ENCODE measurements around the gene IL13RA1. TPM values are rescaled to one million over a fixed set of nuclear protein-coding genes. Genes with fewer than 3 reads are reported as not detected.

Gene IL13RA1
- total RNA-seq, 1 experiment from 2014 or later, result 14.4 TPM

- Histone ChIP-seq H3K23me2 (ENCODE audit: insufficient read length, low read depth, low read length, poor library complexity, severe bottlenecking) (no peaks in the 10 kb centered on the region), H3K79me1 (ENCODE audit: insufficient read depth, low read depth, low read length, poor library complexity, severe bottlenecking) (no peaks in the 10 kb centered on the region), H2BK120ac (ENCODE audit: low read depth, low read length, poor library complexity, severe bottlenecking) (no peak overlapping the region), H3K4me2 (ENCODE audit: insufficient read depth, insufficient read length, low read length) (no peak overlapping the region), H2AFZ (ENCODE audit: low read length) (no peak overlapping the region), H3K27me3 (ENCODE audit: insufficient read depth, low read length) (no peaks in the 10 kb centered on the region; the same call in 1 of the 2 replicates), H2BK15ac (ENCODE audit: low read depth, low read length) (no peak overlapping the region), H3K79me2 (ENCODE audit: insufficient read depth, low read length) (no peaks in the 10 kb centered on the region), H3K9ac (ENCODE audit: extremely low read depth, insufficient read length, low read length) (no peak overlapping the region), H4K20me1 (ENCODE audit: control insufficient read depth, insufficient read depth, insufficient read length) (no peaks in the 10 kb centered on the region), H3K27ac (ENCODE audit: insufficient read length, low read depth, low read length) (no peak overlapping the region), H3T11ph (ENCODE audit: low read length) (no peak overlapping the region), H2BK5ac (ENCODE audit: insufficient read length, low read length) (no peak overlapping the region), H3K14ac (ENCODE audit: insufficient read depth, low read length) (no peak overlapping the region), H3K18ac (ENCODE audit: insufficient read length, low read depth, low read length) (no peak overlapping the region), H3K9me3 (ENCODE audit: control insufficient read depth, low read depth, low read length) (peaks cover 21% of the 10 kb centered on the region), H3K23ac (ENCODE audit: insufficient read length, low read depth, low read length) (no peak overlapping the region), H2BK20ac (ENCODE audit: low read depth, low read length, poor library complexity, severe bottlenecking) (no peak overlapping the region), H4K5ac (ENCODE audit: insufficient read length, low read depth, low read length) (no peak overlapping the region), H2BK12ac (ENCODE audit: insufficient read length, low read depth, low read length) (no peak overlapping the region), H4K8ac (replicated peaks; ENCODE audit: insufficient read length, low read depth, low read length) (no peak overlapping the region), H3K4ac (ENCODE audit: low read depth, low read length) (no peak overlapping the region), H3K56ac (ENCODE audit: insufficient read length, low read depth, low read length) (no peak overlapping the region), H4K91ac (ENCODE audit: insufficient read length, low read depth, low read length) (no peak overlapping the region), H2AK5ac (ENCODE audit: insufficient read length, low read length) (no peak overlapping the region), H3K4me1 (ENCODE audit: insufficient read depth, low read length) (no peaks in the 10 kb centered on the region; the same call in 1 of the 2 replicates)
- Mint-ChIP-seq H3K4me3 (no peak overlapping the region), H3K27me3 (ENCODE audit: low read depth) (peaks cover 7% of the 10 kb centered on the region), H3K36me3 (ENCODE audit: insufficient read depth in 1 of 3, low read depth in 3 of 3) (peaks cover 0 to 6% (median 5%) of the 10 kb centered on the region in 3 experiments; a peak in 4 of 7 replicates), H3K9me3 (peaks cover 20 to 65% of the 10 kb centered on the region in 2 experiments), H3K27ac (no peak overlapping the region), H3K4me1 (peaks cover 10 to 13% of the 10 kb centered on the region in 2 experiments)
- no CpG with 5 or more reads among the region's 2 CpGs for WGBS (ENCODE audit: extremely low coverage, insufficient read length, low lambda C conversion rate)
- TF ChIP-seq CTCF (conservative IDR thresholded peaks at IDR 0.05), result no peak
- DNase-seq, result no peak
Observed at GRCh38 chrX:118718737-118719136, 8.7 kb upstream of the IL13RA1 start.

All from H9 (cell line).